Measurements from ENCODE around the gene LECT2.
A peak's percentile ranks its signal among the peaks of the same experiment; 100 is the strongest.

Gene LECT2

DNA sequence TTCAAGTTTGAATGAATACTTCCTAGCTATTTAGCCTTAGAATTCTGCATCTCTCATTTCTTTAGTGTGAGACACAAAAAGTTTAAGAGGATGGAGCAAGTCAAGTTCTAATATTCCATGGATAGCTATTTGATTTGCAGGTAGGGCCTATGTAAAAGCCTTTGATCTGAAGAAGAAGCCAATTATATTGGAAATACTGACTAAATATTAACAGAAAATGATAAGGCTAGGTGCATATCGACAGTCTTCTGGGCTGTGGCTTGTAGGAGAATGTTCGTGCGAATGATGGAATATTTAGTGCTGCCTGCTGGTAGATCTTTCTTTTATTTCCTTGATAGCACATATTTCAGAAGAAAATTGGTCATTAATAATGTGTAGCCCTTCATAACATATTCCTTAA lies at the start of gene LECT2:
Gene LECT2 (minus strand): TSS at position 85 of the 400 bp plus-strand sequence. CDS start 150 bp downstream, outside the sequence.
- no peak for DNase-seq (ENCODE audit: low spot score)

DNA sequence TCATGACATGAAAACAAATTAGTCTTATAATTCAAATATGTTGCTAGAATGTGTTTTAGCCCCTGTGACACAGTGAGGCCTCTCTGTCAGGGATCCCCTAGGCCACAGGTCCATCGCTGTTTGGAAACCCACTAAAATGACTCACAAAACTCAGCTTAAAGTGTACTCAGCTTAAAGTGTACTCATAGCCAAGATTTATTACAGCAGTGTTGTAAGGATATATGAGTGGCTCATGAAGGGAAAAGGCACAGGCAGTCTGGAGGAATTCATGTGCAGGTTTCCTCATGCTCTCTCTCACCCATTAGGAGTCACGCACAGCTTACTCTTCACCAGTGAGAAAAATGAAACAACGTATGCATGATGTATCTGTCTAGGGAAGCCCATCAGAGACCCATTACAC lies 49.7 kb upstream of the LECT2 start:
- peak; percentile 59 for DNase-seq (ENCODE audit: low spot score)

DNA sequence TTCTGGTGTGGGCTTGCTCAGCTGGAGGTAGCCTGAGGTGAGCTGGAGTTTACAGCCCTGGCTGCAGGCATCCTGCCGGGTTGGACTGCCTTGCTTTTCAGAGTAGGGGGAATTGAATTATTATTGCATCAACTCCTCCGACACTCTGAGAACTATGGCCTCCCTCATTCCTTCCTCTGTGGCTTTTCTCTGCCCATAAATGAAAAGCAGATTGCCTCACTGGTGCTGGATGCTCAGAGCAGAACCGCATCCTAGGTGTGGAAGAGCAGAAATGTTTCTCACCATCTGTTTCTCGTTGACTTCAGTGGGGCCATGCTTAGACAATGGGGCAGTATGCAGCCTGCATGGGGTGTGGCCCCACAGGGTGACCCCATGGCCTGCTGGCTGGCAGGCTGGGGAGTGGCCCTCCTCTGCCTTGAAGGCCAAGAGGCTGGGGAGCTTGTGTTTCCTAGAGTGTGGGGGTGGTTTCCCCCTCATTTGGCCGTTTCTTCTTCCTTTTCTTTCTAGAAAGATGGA lies 46.7 kb upstream of the LECT2 start:
- DNase-seq (ENCODE audit: low spot score): no peak

DNA sequence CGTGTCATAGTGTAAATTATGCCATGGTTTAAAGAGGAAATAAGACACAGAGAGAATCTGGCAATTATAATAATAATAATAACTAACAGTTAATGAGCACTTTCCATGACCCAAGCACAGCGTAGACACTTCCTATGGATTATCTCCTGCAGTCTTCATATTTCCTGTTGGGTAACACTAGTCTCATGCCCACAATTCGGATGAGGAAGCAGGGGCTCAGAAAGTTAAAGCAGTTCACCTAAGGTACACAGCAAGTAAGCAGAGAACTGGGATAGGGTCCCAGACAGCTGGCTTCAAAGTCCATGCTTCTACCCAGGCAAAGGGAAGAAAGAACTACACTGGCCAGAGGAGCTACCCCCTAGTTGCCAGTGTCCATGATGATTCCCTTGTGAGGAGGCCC lies 46.1 kb upstream of the LECT2 start:
- DNase-seq (ENCODE audit: low spot score): no peak

DNA sequence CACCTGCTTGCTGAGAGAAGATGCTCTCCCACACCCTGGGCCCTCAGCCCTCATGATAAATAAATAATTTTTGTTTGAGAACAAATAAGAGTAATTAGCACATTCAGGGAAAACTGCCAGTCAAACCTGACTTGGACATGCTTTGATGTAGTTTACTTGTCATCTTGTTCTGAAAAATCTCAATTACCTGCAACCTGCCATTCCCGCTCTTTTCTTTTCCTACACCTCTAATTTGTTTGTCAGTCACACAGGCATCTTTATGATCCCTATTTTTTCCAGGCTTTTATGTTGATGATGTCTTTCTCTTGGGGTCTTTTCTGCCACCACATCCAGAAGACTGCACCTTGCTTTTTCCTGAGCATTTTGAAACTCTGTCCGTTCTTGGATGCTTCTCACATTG lies 45.4 kb upstream of the LECT2 start:
- DNase-seq (ENCODE audit: low spot score): no peak

DNA sequence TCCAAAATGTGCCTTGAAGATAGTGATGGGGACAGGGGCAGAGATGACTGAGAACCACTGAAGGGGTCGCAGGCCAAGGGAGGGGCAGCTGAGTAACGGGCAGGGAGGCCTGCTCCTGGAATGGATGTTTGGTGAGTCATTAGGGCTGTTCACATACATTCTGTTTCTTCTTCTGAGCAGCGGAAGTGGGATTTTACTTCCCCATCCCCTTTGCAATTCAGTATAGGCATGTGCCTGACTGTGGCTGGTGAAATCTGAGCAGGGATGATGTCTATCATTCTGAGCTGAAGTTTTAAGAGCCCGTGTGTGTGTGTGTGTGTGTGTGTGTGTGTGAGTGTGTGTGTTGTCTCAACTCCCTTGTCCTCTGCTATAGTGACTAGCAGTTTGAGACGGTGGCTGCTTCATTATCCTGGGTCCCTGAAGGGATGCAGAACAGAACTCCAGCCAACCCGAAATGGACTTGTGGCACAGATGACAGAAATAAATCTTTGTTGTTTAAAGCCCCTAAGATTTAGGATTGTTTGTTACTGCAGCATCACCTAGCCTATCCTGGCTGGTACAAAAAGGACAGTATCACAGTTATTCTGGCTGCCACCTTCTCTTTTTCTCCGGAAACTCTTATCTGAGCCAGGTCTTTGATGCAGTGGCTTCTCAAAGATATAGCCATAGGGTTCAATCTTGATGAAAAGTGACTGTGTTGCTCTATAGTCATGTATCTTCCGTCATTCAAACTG lies 44.8 kb upstream of the LECT2 start:
- peak; percentile 74 for DNase-seq (ENCODE audit: low spot score)

DNA sequence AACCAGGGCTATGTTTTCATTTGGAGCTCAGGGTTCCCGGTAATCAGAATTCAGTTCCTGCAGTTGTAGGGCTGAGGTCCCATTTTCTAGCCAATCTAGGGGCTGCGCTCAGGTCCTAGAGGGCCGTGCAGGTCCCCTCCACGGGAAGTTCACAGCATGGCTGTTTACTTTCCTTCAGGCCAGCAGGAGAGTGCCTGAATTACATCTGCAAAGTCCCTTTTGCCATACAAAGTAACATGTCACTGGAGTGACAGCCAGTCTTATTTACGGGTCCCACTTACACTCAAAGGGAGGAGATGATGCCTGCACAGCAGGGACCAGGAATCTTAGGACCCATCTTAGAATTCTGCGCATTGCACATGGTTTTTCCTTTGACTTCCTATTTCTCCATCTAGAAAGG lies 44.1 kb upstream of the LECT2 start:
- no peak for DNase-seq (ENCODE audit: low spot score)

DNA sequence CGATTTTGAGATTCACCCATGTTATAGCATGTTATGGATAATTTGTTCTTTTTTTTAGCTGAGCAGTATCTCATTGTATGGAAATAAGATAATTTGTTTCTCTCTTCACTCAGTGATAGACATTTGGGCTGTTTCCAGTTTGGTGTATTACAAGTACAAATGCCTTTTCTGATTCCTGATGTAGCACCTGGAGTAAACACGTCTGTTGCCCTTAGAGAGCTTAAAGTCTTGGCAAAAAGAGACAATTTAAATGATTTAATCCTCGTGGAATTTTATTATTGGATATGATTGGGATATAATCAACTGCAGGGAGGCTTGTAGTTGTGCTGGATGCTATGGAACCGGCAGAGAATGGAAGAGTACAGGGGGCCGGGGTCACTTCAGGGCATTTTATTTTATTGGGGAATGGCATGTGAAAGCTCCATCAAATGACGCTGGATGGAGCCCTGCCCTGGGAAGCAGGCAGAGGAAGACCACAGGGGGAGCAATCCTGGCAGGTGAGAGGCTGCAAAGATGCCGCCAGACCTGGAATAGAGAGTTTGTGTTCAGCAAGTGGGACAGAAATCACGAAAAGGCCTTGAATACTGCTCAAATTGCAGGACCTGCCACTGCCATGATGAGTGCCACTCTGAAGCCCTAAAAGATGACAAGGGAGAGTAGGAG lies 43.0 kb upstream of the LECT2 start:
- no peak for DNase-seq (ENCODE audit: low spot score)

DNA sequence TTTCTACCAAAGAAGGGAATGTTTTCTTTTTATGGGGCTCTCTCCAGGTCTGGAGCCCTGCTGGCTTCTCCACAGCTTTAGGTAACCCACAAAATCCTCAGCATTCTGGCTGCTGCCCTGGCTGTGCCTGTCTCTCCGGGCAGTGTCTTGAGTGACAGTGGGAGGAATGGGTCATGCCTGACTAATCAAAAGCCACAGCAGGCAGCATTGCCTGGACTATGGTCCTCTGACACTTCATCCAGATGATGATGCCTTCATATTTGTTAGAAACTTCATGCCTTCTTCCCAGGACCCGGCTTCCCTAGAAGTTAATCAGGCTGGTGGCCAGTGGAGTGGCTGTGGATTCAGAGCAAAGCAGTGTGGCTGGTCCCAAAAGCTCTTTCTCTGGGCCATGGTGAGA lies 41.8 kb upstream of the LECT2 start:
- DNase-seq (ENCODE audit: low spot score): peak; percentile 45

DNA sequence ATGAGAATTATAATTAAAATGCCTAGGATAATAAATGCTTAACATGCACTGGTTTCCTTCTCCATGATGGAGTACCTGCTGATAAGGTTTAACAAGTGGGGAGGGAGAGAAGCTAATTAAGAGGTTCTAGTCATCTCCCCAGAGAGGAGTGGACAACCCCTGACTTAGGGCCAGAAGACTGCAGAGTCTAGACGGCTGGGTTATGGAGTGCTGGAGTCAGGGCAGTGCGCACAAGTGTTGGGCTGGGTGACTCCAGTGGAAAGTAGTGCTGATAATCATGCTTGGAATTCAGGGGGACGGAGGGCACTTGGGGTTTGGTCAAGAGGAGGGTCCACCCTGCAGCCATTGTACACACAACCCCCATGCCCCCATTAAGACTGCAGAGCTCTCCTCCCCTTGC lies 41.2 kb upstream of the LECT2 start:
- no peak for DNase-seq (ENCODE audit: low spot score)

DNA sequence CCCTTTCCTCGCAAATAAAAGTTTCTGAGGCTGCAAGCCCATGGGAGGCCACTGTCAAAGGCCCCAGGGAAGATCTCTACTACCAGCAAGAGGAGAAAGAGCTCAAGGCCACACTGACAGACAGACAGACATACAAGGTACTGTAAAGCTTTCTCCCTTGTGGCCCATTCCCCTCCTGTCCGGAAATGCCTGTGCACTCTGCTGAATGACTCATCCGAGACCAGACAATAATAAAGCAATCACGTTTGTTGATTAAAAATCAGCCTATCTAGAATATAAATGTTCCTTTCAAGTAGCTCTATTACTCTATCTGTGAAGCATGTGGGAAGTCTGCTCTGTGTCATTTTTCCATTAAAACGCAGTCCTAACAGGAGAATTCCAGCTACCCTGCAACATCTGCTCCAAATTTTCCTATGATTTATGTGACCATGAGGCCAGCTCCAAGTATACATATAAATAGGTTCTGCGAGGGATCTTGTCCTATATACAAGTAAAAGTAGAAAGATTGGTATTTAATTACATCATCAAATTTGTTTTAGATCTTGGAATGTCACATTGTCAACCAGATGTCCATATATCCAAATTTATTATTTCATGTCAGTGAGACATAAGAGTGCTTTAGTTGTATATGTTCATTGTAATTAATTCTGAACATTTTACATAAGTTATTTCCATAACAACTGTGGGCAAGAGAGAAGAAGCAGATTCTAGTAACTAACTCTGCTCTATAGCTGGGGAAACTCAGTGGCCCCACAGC lies 39.3 kb upstream of the LECT2 start:
- peak; percentile 29 for DNase-seq (ENCODE audit: low spot score)

DNA sequence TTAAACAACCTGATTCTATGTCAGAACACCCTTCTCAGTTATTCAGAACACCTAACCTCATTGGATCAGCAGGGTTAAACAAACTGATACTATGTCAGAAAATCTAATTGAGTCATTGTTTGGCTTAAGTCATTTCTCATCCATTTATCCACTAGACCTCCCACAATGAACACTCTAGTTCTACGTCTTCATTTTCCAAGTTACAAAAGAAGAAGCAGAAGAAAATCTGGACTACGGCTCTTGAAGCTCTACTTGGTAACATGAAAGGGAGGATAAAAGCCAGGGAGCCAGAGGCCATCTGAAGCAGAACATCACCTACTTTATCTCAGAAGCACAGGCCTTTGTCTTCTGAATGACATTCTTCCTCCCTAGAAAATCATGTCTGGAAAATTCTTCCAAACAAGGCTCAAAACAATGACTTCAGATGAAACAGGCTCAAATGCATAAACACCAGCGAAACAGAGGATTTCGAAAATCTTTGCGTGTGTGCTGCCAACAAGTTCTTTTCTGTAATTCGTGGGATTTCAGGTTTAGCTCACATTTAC lies 38.6 kb upstream of the LECT2 start:
- DNase-seq (ENCODE audit: low spot score): peak; percentile 15

DNA sequence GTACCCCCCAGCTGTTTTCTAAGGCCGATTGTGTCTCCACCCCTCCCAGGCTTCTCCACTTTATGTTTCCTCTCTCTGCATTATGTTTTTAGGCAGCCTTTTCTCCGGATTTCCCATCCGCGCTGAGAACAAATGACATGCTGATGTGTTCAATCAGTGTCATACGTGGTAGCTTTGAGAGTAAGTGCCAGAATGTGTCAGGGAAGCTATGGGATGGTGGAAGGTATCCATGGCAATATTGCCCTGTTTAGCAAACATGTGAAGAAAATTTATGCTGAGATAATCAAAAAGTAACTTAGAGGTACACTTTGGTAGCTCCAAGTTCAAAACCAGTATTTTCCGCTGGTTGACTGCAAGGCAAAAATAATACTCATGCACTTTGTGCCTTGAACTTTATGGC lies 36.6 kb upstream of the LECT2 start:
- DNase-seq (ENCODE audit: low spot score): no peak

DNA sequence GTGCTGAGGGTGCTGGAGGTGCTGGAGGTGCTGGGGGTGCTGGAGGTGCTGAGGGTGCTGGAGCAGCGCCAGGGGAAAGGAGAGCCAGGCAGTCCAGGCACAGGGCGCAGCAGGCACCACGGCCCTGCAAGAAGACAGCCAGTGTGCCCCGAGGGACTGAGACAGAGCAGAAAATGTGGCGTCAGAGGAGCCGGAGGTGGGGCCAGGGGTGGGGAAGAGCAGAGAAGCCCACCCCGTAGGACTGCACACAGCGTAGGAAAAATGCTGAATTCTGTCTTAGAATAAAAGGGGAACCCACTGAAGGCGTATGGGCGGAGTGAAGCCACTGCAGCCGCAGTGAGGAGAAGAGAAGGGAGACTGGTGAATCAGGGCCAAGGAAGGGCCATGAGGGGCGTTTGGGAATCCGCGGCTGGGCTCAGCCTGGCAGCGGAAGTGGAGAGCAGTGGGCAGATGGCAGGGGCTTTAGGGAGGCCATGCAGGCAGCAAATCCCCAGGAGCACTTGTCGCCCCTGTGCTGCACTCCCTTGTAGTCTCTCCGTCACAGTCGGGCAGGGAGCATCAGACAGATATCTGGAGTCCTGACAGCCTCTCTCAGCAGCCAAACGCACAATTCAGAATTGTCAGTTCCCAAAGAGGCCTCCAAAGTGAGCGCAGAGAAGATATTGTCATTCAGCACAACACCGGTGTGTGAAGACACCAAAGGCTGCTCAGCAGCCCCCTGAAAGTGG lies 35.9 kb upstream of the LECT2 start:
- DNase-seq (ENCODE audit: low spot score): no peak

DNA sequence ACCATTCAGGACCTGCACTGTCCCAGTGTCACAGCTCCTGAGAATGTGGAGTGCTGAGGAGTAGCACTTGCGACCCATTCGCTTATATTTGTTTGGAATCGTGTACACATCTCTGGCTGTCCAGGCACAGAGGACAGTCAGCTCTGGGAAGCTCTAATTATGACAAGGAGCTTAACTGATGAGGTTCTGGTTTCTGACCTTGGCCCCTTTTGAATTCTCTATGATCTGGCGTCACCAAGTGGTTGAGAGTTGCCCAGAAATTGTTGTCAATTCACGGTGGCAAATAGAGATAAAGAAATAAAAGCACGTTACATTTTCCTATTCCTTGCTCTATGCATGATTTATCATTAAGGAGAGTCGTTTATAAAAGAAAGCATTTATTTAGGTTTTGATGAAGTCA lies 34.9 kb upstream of the LECT2 start:
- DNase-seq (ENCODE audit: low spot score): no peak

DNA sequence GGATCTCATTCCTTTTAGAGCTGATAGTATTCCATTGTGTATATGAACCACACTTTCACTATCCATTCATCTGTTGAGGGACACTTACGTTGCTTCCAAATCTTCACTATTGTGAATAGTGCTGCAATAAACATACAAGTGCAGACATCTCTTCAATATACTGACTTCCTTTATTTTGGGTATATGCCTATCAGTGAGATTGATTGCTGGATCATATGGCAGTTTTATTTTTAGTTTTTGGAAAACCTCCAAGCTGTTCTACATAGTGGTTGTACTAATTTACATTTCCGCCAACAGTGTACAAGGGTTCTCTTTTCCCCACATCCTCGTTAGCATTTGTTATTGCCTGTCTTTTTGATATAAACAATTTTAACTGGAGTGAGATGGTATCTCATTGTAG lies 33.8 kb upstream of the LECT2 start:
- no peak for DNase-seq (ENCODE audit: low spot score)

DNA sequence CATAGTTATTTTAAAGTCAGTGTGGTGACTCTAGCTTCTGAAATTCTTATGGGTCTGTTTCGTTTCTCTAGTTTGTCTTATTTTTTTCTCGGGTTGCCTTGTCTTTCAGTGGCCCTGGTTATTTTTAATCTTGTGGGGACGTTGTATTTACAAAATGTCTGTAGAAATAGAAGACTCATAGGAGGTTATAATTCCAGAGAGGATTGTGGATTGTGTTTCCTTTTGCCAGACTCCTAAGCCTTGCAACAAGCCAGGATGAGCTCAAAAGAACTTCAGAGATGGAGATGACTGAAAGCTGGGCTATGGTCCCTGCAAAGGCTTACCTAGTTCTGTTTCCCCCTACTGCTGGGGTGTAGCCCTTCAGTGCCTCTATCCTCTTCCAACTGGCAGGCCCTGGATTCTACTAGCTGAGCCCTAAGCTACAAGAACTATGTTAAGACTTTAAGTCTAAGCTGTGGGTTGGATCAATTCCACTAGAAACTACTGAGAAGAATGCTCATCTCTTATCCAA lies 32.2 kb upstream of the LECT2 start:
- DNase-seq (ENCODE audit: low spot score): no peak

DNA sequence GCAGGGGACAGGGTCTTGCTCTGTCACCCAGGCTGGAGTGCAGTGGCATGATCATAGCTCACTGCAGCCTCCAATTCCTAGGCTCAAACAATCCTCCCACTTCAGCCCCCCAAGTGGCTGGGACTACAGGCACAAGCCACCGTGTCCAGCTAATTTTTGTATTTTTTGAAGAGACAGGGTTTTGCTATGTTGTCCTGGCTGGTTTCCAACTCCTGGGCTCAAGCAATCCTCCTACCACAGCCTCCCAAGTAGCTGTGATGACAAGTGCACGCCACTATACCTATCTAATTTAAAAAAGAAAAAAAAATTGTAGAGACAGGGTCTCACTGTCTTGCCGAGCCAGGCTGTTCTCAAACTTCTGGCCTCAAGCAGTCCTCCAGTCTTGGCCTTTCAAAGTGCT lies 31.6 kb upstream of the LECT2 start:
- no peak for DNase-seq (ENCODE audit: low spot score)

DNA sequence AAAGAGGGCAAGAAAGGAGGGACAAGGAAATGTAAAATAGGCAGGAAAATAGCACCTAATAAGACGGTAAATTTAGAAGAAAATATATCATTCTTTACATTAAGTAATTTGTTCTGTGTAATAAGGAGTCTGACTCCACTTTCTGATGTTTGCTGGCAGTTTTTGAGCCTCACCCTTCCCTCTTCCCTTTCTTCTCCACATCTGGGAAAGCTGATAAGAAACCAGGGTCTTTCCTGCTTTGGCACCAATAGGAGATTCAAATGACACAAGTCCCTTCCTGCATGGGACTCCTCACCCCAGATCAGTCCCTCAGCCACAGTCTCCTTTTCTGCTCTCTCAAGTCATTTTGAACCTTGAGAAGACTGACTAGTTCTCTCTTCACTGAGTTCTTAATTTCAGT lies 31.2 kb upstream of the LECT2 start:
- no peak for DNase-seq (ENCODE audit: low spot score)

DNA sequence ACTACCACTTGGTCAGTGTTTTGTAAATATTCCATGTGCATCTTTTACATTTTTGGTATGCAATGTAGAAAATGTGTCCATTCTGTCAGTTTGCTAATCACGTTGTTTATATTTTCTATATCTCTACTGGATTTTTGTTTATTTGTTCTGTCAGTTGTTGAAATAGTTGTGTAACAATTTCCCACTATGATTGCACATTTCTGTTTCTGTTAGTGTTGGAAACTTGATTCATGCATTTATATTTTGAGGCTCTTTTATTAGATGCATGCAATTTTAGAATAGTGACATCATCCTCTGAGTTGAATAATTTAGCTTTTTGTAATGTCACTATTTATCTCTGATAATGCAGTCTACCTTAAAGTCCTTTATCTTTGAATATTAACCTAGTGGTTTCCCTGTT lies 25.8 kb upstream of the LECT2 start:
- no peak for DNase-seq (ENCODE audit: low spot score)

DNA sequence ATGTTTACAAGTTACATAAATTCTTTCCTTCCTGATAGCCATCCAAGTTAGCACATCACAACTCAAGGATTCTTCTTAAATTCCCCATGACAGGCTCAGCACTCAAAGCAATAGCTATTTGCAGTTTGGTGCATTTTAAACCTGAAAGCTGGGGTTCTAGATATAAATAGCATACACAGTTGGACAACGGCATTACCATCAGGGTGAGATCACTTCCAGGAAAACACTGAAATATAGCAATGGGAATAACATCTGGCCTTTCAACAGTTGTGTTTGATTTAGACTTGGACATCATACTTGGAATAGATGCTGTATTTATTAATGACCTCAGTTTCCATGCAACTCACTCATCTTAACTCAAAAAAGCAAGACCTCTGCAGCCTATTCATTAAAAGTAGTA lies 24.7 kb upstream of the LECT2 start:
- no peak for DNase-seq (ENCODE audit: low spot score)

DNA sequence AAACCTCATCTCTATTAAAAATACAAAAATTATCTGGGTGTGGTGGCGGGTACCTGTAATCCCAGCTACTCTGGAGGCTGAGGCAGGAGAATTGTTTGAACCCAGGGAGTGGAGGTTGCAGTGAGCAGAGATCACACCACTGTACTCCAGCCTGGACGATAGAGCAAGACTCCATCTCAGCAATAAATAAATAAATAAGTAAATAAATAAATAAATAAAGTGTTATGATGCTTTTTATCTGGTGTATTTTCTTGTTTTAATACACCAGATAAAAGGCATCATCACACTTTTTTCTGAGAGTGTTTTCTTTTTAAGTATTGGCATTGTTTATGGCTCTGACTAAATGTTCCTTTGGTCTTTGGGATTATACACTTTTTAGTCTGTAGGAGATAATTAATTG lies 24.2 kb upstream of the LECT2 start:
- no peak for DNase-seq (ENCODE audit: low spot score)
